Iris pigment epithelial cell (primary cell): Measurements from ENCODE around the gene SHMT2.

Source experiments
- DNase-seq: peaks from one replicate; pipeline ENCODE4 v3.0.0-alpha.2; 2011; ENCODE audit warnings: low read depth

The SHMT2 gene

DNA sequence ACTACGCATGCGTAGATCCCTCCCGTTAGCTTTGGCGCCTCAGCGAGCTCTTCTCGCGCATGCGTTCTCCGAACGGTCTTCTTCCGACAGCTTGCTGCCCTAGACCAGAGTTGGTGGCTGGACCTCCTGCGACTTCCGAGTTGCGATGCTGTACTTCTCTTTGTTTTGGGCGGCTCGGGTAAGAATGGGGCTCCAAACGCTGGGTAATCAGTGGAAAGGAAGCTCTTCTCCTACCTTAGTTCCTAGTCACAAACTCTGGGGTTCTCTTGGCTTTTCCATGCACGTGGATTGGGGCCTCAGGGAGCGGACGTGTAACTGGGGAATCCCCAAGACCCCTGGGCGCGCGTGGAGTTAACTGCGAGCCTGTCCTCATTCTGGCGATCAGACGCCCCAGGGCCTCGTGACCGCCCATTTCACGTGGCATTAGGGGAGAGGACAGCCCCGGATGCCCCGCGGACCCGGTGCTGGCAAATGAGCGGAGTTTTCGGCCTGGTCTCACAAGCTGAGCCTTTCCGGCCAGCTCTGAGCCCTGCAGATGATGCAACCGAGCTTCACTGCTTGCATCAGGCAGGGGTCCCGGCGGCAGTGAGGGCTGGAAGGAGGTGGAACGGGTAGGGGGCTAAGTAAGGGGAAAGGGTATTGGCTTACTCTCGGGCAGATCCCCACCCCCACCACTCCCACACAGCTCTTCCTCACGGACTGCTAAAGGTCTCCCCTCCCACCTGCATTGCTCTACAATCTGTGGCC lies at the start of gene SHMT2:
Gene SHMT2, plus strand, starts transcription at position 78 of the 747 bp plus-strand sequence. Its CDS starts 68 bp downstream, at position 146.
- DNase-seq: peak; percentile 93

DNA sequence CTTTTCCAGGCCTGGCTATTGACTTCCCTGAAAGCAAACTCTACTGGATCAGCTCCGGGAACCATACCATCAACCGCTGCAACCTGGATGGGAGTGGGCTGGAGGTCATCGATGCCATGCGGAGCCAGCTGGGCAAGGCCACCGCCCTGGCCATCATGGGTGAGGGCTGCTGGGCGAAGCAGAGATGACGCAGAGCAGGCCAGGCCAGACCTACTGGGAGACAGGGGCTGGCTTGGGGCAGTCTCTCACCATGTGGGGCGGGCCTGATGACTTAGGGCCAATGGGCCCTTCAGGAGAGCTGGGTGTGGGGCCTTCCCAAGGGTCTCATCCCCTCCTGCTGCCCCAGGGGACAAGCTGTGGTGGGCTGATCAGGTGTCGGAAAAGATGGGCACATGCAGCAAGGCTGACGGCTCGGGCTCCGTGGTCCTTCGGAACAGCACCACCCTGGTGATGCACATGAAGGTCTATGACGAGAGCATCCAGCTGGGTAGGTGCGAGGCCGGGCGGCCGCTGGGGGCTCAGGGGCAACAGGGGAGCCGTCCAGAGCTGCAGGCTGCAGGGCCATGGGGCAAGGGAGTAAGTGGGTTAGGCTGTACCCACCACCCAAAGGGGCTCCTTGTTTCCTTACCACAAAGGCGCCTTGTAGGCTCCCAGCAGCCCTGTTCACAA lies 49.1 kb upstream of the SHMT2 start:
- DNase-seq: no peak

DNA sequence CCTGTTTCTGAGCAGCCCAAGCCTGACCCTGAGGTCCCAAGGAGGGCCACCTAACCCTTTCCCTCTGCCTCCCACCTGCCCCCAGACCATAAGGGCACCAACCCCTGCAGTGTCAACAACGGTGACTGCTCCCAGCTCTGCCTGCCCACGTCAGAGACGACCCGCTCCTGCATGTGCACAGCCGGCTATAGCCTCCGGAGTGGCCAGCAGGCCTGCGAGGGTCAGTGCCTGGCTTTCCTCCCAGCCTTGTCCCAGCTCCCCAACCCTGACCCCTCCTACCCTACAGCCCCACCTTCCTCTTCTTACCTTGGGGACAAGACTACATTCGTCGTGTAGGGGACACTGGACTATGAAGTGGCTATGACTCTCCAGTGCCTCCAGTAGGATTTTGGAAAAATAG lies 48.4 kb upstream of the SHMT2 start:
- no peak for DNase-seq

DNA sequence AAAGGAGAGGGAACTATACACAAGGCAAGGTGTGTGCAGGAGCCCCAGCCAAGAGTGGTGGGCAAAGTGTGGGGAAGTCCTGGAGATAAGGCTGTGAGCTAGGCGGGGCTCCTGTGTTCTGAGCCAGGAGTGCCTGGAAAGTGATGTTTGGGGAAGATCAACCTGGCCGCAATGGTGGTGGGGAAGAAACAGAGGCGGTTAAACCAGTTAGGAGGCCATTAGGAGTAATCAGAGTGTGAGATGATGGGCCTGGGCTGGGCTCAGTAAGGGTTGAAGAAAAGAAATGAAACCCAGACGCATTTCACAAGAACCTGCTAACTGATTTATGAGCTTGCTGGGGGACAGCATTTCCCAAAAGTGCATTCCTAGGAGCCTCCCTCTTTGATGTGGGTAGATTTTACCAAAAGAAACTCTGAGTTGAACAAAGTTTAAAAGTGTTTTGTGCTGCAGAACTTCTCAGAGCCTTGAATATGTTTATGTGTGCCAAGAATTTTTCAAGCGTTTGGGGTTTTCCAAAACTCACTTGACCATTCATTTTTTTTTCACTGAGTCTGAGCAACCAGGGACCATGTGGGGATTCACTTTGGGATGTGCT lies 47.9 kb upstream of the SHMT2 start:
- no peak for DNase-seq

DNA sequence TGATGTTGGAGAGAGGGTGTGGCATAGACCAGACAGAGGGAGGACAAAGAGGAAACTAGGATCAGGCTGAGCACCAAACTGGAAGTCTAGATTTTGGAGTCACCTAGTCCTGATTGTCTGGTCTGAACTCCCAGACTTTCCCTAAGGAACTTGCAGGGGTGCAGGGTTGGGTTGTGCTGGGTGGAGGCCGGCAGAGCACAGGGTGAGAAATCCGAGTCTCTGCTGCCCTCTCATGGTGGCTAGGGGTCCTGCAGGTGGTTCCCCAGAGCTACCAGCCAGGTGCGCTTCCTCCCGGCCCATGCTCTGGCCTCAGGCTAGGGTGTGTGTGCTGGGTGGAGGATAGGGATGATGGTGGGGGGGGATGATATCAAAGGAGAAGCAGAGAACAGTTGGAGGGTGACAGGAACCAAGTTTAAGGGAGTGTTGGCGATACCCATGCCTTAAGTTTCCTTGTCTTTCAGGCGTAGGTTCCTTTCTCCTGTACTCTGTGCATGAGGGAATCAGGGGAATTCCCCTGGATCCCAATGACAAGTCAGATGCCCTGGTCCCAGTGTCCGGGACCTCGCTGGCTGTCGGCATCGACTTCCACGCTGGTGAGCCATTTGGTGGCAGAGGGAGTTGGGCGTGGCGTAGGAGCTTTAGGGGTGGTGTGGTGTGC lies 46.5 kb upstream of the SHMT2 start:
- DNase-seq: peak; percentile 42

DNA sequence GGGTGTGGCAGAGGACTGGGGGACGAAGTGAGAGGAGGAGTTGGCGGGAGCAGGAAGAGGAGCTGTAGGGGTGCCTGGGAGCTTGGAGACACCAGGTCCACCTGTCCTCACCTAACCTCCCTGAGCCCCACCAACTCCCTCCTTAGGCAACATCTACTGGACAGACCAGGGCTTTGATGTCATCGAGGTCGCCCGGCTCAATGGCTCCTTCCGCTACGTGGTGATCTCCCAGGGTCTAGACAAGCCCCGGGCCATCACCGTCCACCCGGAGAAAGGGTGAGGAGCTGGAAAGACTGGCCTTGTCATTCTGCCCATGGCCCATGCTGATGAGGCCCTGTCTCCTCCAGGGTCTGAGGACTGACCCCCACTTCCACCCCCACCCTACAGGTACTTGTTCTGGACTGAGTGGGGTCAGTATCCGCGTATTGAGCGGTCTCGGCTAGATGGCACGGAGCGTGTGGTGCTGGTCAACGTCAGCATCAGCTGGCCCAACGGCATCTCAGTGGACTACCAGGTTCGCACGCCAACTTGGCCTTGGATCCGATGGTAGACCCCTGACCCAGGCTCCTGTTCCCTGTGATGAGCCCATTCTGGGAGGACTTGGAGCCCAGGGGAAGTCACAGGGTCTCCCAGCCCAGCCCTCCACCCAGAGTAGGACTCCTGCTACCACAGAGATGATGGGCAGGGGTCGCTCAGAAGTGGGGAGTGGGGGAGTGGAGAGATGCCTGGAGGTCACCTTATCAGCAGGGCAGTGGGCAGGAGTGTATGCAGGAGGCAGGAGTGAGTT lies 45.4 kb upstream of the SHMT2 start:
- DNase-seq: no peak

DNA sequence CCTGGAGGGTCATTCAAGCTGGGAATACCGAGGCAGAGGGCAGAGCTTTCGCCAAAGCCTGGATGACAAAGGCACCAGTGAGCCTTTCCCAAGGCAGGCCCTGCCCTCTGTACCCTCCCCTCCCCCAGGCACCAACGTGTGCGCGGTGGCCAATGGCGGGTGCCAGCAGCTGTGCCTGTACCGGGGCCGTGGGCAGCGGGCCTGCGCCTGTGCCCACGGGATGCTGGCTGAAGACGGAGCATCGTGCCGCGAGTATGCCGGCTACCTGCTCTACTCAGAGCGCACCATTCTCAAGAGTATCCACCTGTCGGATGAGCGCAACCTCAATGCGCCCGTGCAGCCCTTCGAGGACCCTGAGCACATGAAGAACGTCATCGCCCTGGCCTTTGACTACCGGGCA lies 44.1 kb upstream of the SHMT2 start:
- DNase-seq: no peak

DNA sequence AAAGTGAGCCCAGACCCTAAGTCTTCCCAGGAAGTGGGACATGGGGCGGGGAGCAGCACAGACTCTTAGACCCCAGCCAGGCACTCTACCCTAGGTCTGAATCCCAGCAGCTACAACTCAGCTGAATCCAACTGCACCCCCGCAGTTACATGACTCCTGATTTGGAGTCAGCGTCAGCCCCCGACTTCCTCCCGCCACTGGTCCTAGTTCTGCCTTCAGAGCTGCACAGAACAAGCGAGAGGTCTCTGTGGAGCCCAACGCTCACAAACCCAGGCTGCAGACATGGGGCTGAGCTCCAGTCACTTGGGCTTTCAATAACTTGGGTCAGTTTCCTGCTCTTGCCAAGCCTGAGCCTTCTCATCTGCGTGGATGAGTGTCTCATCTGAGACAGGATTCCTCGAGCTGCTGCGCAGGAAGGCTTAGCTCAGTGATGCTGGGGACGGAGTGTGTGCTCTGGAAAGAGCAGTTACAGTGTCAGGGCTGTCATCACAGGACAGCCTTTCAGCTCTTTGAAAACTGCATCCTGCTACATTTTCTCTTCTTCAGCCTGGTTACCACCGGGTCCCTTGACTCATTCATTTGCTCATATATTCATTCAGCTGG lies 43.5 kb upstream of the SHMT2 start:
- DNase-seq: no peak

DNA sequence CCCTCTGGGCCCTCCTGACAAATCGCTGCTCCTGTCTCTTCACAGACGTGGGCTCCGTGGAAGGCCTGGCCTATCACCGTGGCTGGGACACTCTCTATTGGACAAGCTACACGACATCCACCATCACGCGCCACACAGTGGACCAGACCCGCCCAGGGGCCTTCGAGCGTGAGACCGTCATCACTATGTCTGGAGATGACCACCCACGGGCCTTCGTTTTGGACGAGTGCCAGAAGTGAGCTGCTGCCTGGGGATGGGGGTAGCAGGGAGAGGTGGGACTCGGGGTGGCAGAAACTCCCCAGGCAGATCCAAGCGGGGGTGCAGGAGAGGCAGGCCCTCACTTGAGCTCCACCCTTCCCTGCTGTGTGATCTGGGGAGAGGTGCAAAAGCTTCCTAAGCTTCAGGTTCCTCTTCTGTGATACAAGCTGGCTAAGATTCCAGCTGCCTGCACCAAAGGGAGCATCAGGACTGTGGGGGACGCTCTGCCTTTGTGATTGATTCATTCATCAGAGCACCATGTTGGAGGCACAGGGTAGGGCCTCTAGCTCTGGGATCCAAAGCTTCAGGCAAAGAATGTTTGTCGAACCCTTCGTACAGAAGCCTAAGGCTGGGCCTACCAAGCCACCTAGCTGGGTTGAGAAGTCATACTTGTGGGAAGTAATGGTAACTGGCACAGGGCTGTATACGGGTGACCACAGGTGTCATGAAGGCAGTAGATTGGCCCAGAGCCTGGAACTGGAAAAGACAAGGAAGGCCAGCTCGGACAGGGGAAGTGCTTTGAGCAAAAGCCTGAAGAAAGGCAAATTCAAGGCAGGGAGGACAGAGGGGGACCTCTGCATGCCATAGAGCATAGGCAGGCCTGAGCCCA lies 42.1 kb upstream of the SHMT2 start:
- DNase-seq: no peak

DNA sequence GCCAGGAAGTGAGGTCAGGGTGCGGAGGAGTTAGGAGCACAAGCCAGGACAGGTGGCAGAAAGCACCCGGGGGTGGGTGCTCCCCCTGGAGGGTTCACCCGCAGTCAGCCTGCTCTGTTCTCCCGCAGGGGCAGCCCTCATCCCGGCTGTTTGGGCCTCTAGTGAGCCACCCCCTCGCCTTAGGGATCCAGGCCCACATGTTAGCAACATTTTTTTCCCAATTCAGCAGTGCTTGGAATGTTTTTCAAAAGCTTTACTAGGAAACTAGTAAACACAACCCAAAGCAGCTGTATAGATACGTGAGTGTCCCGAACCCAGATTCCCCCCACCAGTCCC lies 41.5 kb upstream of the SHMT2 start:
- no peak for DNase-seq

DNA sequence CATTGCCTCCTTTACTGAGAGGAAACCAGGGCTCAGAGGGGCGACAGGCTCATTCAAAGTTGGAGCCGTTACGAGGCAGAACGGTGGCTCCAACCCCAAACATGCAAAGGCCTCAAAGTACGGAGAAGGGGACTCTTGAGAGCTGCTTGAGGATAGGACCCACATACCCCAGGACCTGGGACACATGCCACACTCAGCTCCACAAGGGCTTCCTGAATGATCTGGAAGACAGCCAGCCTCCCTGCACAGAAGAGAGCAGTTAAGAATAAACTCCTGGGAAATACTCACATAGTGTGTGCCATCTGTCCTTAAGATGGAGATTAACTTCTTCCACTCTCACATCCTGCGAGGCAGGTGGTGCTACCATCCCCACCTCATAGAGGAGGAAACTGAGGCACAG lies 39.5 kb upstream of the SHMT2 start:
- DNase-seq: peak; percentile 33

DNA sequence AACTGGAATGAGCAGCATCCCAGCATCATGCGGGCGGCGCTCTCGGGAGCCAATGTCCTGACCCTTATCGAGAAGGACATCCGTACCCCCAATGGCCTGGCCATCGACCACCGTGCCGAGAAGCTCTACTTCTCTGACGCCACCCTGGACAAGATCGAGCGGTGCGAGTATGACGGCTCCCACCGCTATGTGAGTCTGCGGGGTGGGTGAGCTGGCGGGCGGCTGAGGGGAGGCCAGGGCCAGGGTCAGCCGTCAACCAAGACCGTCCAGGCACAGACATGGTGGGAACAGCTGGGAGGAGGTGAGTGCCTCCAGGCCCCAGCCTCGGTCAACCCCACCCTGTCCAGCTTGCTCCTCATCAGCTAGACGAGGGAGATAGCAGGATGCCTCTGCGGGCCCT lies 38.7 kb upstream of the SHMT2 start:
- no peak for DNase-seq

DNA sequence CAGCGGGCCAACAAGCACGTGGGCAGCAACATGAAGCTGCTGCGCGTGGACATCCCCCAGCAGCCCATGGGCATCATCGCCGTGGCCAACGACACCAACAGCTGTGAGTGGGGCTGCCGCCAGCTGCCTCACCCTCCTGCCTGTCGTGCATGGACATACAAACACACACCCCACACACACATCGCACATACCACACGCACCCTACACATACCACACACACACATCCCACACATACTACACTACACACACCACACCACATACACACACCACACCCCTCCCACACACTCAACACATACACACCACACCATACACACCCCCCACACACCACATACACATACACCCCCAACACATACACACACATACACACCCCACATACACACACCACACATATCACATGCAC lies 38.1 kb upstream of the SHMT2 start:
- DNase-seq: no peak

DNA sequence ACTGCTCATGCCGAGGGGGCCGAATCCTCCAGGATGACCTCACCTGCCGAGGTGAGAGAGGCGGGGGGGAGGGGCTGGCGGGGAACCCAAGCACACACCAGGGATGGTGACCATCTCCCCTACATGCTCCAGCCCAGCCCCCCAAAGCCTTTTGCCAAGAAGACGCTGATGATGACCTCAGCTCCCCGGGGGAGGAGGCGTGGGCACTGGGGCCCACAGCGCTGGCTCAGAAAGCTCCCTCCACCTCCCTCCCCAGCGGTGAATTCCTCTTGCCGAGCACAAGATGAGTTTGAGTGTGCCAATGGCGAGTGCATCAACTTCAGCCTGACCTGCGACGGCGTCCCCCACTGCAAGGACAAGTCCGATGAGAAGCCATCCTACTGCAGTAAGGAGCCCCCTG lies 36.6 kb upstream of the SHMT2 start:
- no peak for DNase-seq

DNA sequence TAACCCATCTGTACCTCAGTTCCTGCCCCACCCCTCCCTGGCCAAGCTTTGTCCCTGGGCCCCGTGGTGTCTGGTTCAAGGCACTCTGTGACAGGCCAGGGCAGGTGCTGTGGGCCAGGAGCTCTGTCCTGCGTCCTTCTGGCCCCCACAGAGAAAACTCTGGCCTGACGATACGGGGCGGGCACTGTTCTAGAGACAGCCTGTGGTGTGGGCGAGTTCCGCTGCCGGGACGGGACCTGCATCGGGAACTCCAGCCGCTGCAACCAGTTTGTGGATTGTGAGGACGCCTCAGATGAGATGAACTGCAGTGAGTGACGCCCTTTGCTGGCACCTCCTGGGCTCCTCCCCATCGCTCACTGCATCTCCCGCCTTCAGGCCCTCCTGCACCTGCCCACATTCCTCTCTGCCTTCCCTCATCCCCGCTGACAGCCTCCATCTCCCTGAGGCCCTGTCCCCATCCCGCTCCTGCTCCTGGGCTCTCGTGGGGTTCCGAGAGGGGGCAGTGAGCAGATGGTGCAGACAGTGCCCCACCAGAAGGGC lies 35.7 kb upstream of the SHMT2 start:
- DNase-seq: no peak

DNA sequence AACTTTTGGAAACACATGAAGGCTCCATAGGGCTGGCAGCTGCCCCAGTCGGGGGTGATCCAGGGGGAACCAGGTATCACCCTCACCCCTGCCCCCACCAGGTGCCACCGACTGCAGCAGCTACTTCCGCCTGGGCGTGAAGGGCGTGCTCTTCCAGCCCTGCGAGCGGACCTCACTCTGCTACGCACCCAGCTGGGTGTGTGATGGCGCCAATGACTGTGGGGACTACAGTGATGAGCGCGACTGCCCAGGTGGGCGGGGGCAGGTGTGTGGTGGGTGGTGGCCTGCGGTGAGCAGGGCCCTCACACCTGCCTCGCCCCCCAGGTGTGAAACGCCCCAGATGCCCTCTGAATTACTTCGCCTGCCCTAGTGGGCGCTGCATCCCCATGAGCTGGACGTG lies 35.3 kb upstream of the SHMT2 start:
- no peak for DNase-seq

DNA sequence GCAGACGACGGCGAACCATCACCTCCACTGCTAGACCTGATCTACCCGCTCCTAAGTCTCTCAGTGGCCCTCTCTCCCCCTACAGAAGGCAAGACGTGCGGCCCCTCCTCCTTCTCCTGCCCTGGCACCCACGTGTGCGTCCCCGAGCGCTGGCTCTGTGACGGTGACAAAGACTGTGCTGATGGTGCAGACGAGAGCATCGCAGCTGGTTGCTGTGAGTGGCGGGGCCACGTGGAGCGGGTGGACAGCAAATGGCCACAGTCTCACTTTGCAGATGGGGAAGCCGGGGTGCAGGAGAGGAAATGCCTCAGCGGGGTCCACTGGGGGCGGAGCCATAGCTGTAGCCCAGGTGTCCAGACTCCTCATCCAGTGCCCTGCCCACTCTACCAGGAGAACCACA lies 34.3 kb upstream of the SHMT2 start:
- no peak for DNase-seq

DNA sequence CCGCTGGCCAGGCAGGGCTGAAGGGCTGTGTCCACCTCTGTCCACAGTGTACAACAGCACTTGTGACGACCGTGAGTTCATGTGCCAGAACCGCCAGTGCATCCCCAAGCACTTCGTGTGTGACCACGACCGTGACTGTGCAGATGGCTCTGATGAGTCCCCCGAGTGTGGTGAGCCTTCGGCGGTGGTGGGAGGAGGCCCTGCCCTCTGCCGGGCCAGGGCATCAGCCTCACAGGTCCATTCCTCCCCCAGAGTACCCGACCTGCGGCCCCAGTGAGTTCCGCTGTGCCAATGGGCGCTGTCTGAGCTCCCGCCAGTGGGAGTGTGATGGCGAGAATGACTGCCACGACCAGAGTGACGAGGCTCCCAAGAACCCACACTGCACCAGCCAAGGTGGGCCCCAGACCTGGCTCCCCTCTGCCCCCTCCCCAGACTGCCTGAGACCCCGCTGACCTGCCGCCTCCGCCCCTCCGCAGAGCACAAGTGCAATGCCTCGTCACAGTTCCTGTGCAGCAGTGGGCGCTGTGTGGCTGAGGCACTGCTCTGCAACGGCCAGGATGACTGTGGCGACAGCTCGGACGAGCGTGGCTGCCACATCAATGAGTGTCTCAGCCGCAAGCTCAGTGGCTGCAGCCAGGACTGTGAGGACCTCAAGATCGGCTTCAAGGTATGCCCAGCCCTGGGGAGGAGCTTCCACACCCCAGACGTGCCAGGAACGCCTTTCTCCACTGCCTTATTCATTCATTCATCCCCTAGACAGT lies 33.7 kb upstream of the SHMT2 start:
- DNase-seq: no peak

DNA sequence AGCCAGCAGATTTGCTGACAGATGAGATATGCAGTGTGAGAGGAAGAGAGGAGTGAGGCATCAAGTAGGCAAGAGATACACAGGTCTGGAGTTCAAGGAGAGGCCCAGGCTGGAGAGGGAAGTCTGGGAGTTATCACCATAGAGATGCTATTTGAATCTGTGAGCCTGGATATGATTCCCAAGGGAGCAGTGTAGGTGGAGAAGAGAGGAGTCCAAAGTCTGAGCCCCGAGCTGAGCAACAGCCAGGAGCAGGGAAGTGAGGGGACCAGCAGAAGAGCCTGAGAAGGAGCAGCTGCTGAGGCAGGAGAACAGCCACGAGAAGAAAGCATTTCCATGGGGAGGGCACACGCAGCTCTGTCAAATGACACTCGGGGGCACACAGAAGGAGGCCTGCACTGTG lies 33.1 kb upstream of the SHMT2 start:
- no peak for DNase-seq

DNA sequence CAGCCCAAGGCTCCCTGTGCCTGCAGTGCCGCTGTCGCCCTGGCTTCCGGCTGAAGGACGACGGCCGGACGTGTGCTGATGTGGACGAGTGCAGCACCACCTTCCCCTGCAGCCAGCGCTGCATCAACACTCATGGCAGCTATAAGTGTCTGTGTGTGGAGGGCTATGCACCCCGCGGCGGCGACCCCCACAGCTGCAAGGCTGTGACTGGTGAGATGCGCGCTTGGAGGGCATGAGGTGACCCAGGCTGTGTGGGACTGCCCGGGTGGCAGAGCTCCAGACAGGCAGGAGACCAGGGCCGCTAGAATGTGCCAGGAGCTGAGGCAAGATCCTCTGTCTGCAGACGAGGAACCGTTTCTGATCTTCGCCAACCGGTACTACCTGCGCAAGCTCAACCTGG lies 32.6 kb upstream of the SHMT2 start:
- no peak for DNase-seq
